NT2/D1 (cell line): Measurements from ENCODE around the gene OR5AR1.

Source experiments
- DNase-seq: peaks from one replicate; pipeline ENCODE4 v3.0.0-alpha.2; 2011; ENCODE audit warnings: low read depth, low spot score
- H3K27me3 ChIP-seq: 2 replicates; pipeline ENCODE4 v1.6.0; 2011; ENCODE audit warnings: mild to moderate bottlenecking; ENCODE audit not compliant: insufficient read length, insufficient read depth
- H3K36me3 ChIP-seq: 2 replicates; pipeline ENCODE4 v1.6.1; 2011; ENCODE audit warnings: mild to moderate bottlenecking, low read length, mixed read lengths; ENCODE audit not compliant: insufficient read depth, insufficient read length
- H3K4me1 ChIP-seq: 2 replicates; pipeline ENCODE4 v1.5.1; 2011; ENCODE audit not compliant: insufficient read depth, insufficient read length
- H3K4me3 ChIP-seq: 2 replicates; pipeline ENCODE4 v1.5.1; 2011; ENCODE audit warnings: low read depth; ENCODE audit not compliant: insufficient read length
- H3K9ac ChIP-seq: 2 replicates; pipeline ENCODE4 v1.6.0; 2011; ENCODE audit warnings: low read depth; ENCODE audit not compliant: insufficient read length
- H3K9me3 ChIP-seq: 2 replicates; pipeline ENCODE4 v1.5.1; 2011; ENCODE audit warnings: mild to moderate bottlenecking, low read length; ENCODE audit not compliant: insufficient read depth
- SUZ12 ChIP-seq: IDR thresholded peaks from 2 replicates; pipeline ENCODE4 v1.6.1; 2011; ENCODE audit not compliant: insufficient read length, insufficient read depth; ENCODE audit errors: extremely low read depth
- YY1 ChIP-seq: IDR thresholded peaks from 2 replicates; pipeline ENCODE4 v1.6.1; 2011; ENCODE audit not compliant: insufficient read length, insufficient read depth
- ZNF274 ChIP-seq: IDR thresholded peaks from 2 replicates; pipeline ENCODE4 v1.6.1; 2011; ENCODE audit warnings: mild to moderate bottlenecking, low read depth, low read length

The OR5AR1 gene

GRCh38 chr11:56663386-56663785, at the start of gene OR5AR1:
Gene OR5AR1 (plus strand): TSS chr11:56663686. CDS start chr11:56663686, 0 bp downstream.
- H3K4me3 ChIP-seq: no peak within 1 kb of the TSS
- no peak for TF ChIP-seq YY1
- TF ChIP-seq ZNF274: no peak
- TF ChIP-seq SUZ12: no peak
- H3K9ac ChIP-seq: no peak within 1 kb of the TSS
- no peak for DNase-seq
- no peaks in the 10 kb centered on the region for H3K36me3 ChIP-seq
- H3K9me3 ChIP-seq: 0 out of 2 replicates have a peak, but pooled peaks cover 4% of the 10 kb centered on the region
- H3K4me1 ChIP-seq: no peaks in the 10 kb centered on the region
- H3K27me3 ChIP-seq: no peaks in the 10 kb centered on the region

- Histone ChIP-seq H3K9me3 (no peaks in the 10 kb centered on the region), H3K4me3 (no peak overlapping the region), H3K4me1 (no peaks in the 10 kb centered on the region), H3K36me3 (no peaks in the 10 kb centered on the region), H3K27me3 (no peaks in the 10 kb centered on the region), H3K9ac (no peak overlapping the region)
- DNase-seq: peak; percentile 68
- no peak for TF ChIP-seq SUZ12
- no peak for TF ChIP-seq YY1
- no peak for TF ChIP-seq ZNF274
Observed at GRCh38 chr11:56624661-56625110, 38.8 kb upstream of the OR5AR1 start.

- no peak overlapping the region for H3K9ac ChIP-seq
- no peak for TF ChIP-seq ZNF274
- TF ChIP-seq SUZ12: no peak
- TF ChIP-seq YY1: no peak
- H3K27me3 ChIP-seq: no peaks in the 10 kb centered on the region
- H3K4me3 ChIP-seq: no peak overlapping the region
- H3K36me3 ChIP-seq: no peaks in the 10 kb centered on the region
- H3K9me3 ChIP-seq: no peaks in the 10 kb centered on the region
- H3K4me1 ChIP-seq: no peaks in the 10 kb centered on the region
- no peak for DNase-seq
Observed at GRCh38 chr11:56625946-56626345, 37.5 kb upstream of the OR5AR1 start.

GRCh38 chr11:56632329-56632728, 31.2 kb upstream of the OR5AR1 start:
- Histone ChIP-seq H3K9ac (no peak overlapping the region), H3K4me1 (no peaks in the 10 kb centered on the region), H3K27me3 (no peaks in the 10 kb centered on the region), H3K9me3 (no peaks in the 10 kb centered on the region), H3K4me3 (no peak overlapping the region), H3K36me3 (no peaks in the 10 kb centered on the region)
- TF ChIP-seq YY1 (no peak), SUZ12 (no peak), ZNF274 (no peak)
- DNase-seq: no peak

GRCh38 chr11:56636861-56637260, 26.6 kb upstream of the OR5AR1 start:
- no peak overlapping the region for H3K4me3 ChIP-seq
- no peak for DNase-seq
- no peaks in the 10 kb centered on the region for H3K36me3 ChIP-seq
- no peaks in the 10 kb centered on the region for H3K4me1 ChIP-seq
- no peak overlapping the region for H3K9ac ChIP-seq
- no peaks in the 10 kb centered on the region for H3K9me3 ChIP-seq
- TF ChIP-seq ZNF274 (no peak), YY1 (no peak)
- no peaks in the 10 kb centered on the region for H3K27me3 ChIP-seq

- H3K4me1 ChIP-seq: no peaks in the 10 kb centered on the region
- no peak overlapping the region for H3K4me3 ChIP-seq
- no peaks in the 10 kb centered on the region for H3K9me3 ChIP-seq
- no peak for DNase-seq
- no peaks in the 10 kb centered on the region for H3K27me3 ChIP-seq
- H3K9ac ChIP-seq: no peak overlapping the region
- H3K36me3 ChIP-seq: no peaks in the 10 kb centered on the region
- TF ChIP-seq ZNF274 (no peak), YY1 (no peak), SUZ12 (no peak)
Observed at GRCh38 chr11:56637500-56637899, 26.0 kb upstream of the OR5AR1 start.

GRCh38 chr11:56642339-56642738, 21.1 kb upstream of the OR5AR1 start, which contains the start of gene OR5AP2:
Gene OR5AP2 (minus strand): TSS chr11:56642439. CDS start chr11:56642439, 0 bp downstream.
- DNase-seq: no peak
- H3K4me3 ChIP-seq: no peak within 1 kb of the TSS
- H3K27me3 ChIP-seq: no peaks in the 10 kb centered on the region
- H3K4me1 ChIP-seq: no peaks in the 10 kb centered on the region
- no peaks in the 10 kb centered on the region for H3K9me3 ChIP-seq
- no peak within 1 kb of the TSS for H3K9ac ChIP-seq
- no peaks in the 10 kb centered on the region for H3K36me3 ChIP-seq
- TF ChIP-seq SUZ12: no peak
